ENCODE measurements around the gene DRD5. TPM values are rescaled to one million over a fixed set of nuclear protein-coding genes. Genes with fewer than 3 reads are reported as not detected.
A peak's percentile ranks its signal among the peaks of the same experiment; 100 is the strongest.

The DRD5 gene
- total RNA-seq, 1 donor from 2014 or later: not detected

GRCh38 chr4:9758641-9759317 is 22.7 kb upstream of the DRD5 start:
- Mint-ChIP-seq H3K27me3 (ENCODE audit: low read depth) (peaks cover 22% of the 10 kb centered on the region), H3K4me1 (ENCODE audit: low read depth) (no peaks in the 10 kb centered on the region), H3K36me3 (ENCODE audit: low read depth) (no peaks in the 10 kb centered on the region), H3K4me3 (ENCODE audit: unreplicated experiment) (no peak overlapping the region), H3K27ac (ENCODE audit: unreplicated experiment) (no peak overlapping the region), H3K9me3 (ENCODE audit: low read depth) (no peaks in the 10 kb centered on the region)
- TF ChIP-seq, protein P1, sequence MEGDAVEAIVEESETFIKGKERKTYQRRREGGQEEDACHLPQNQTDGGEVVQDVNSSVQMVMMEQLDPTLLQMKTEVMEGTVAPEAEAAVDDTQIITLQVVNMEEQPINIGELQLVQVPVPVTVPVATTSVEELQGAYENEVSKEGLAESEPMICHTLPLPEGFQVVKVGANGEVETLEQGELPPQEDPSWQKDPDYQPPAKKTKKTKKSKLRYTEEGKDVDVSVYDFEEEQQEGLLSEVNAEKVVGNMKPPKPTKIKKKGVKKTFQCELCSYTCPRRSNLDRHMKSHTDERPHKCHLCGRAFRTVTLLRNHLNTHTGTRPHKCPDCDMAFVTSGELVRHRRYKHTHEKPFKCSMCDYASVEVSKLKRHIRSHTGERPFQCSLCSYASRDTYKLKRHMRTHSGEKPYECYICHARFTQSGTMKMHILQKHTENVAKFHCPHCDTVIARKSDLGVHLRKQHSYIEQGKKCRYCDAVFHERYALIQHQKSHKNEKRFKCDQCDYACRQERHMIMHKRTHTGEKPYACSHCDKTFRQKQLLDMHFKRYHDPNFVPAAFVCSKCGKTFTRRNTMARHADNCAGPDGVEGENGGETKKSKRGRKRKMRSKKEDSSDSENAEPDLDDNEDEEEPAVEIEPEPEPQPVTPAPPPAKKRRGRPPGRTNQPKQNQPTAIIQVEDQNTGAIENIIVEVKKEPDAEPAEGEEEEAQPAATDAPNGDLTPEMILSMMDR (IDR thresholded peaks at IDR 0.05): no peak
- DNase-seq (ENCODE audit: low spot score): no peak

DNA sequence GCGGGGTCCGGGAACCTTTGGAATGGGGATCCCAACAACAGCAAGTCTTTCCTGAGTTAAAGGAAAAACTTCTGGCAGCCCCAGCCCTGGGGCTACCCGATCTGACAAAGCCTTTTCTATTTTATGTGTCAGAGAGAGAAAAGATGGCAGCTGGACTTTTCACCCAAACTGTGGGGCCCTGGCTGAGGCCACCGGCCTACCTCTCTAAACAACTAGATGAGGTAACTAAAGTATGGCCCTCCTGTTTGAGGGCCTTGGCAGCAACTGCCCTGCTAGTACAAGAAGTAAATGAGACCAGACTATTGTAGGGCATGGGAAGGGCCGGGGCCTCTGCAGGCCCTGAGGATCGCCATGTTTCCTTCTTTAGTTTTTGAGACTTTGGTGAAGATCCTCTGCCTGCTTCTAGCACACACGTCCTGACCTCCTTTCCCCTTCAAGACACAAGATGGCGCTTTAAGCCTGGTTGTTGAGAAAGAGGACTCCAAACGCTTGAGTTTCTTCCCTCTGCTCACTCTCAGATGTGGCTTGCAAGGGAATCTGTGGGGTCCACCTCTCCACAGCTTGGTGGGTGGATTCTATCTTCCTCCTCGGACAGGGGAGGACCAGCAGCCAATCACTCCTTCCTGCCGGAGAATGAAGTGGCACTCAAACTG is 18.5 kb upstream of the DRD5 start:
- no peak for DNase-seq (ENCODE audit: low spot score)
- no peak overlapping the region for H3K27ac Mint-ChIP-seq (ENCODE audit: unreplicated experiment)
- no peaks in the 10 kb centered on the region for H3K36me3 Mint-ChIP-seq (ENCODE audit: low read depth)
- H3K9me3 Mint-ChIP-seq (ENCODE audit: low read depth): peaks cover 3% of the 10 kb centered on the region
- H3K4me3 Mint-ChIP-seq (ENCODE audit: unreplicated experiment): no peak overlapping the region
- H3K4me1 Mint-ChIP-seq (ENCODE audit: low read depth): no peaks in the 10 kb centered on the region
- peaks cover 33% of the 10 kb centered on the region for H3K27me3 Mint-ChIP-seq (ENCODE audit: low read depth)
- TF ChIP-seq, protein P1 (IDR thresholded peaks at IDR 0.05): peak; percentile 82

DNA sequence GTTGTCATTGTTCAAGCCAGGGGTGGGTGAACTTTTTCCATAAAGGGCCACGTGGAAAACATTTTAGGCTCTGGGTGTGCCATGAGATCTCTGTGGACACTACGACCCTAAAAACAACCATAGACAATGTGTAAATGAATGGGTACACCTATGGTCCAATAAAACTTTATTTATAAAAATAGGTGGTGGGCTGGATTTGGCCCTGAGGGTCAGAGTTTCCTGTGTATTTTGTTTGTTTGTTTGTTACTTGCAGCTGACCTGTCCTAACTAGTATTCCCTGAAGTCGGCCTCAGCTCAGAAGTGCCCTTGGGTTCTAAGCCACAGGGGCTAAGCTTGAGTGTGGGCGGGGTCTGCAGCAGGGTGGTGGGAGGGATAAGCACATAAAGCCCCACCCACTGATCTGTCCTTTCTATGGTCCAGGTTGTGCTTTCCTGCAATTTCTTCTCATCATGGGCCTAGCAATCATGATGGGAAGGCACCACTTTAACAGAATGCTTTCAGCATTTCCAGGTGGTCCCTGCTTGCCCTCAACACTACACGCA is 17.2 kb upstream of the DRD5 start:
- TF ChIP-seq, protein P1 (IDR thresholded peaks at IDR 0.05): no peak
- DNase-seq (ENCODE audit: low spot score): no peak
- peaks cover 3% of the 10 kb centered on the region for H3K9me3 Mint-ChIP-seq (ENCODE audit: low read depth)
- H3K27me3 Mint-ChIP-seq (ENCODE audit: low read depth): peaks cover 32% of the 10 kb centered on the region
- H3K4me1 Mint-ChIP-seq (ENCODE audit: low read depth): no peaks in the 10 kb centered on the region
- no peak overlapping the region for H3K4me3 Mint-ChIP-seq (ENCODE audit: unreplicated experiment)
- no peak overlapping the region for H3K27ac Mint-ChIP-seq (ENCODE audit: unreplicated experiment)
- no peaks in the 10 kb centered on the region for H3K36me3 Mint-ChIP-seq (ENCODE audit: low read depth)

DNA sequence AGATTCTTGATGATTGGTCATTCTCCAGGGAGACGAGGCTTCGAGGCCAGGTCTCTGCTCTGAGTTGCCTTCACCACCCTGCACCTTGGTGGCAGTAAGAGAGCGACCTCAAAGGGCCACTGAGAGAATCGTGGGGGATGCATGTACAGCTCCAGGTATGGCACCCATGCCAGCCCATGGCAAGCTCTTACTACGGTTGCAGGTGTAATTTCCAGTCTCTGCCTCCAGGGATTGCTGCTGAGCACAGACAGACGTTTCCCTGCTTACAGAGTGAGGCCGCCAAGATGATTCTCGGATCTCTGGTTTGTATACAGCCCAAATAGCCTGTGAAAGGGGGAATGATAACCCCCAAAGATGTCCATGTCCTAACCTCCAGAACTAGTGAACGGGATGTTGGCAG is 16.3 kb upstream of the DRD5 start:
- peaks cover 3% of the 10 kb centered on the region for H3K9me3 Mint-ChIP-seq (ENCODE audit: low read depth)
- no peaks in the 10 kb centered on the region for H3K36me3 Mint-ChIP-seq (ENCODE audit: low read depth)
- TF ChIP-seq, protein P1 (IDR thresholded peaks at IDR 0.05): peak; percentile 54
- H3K4me1 Mint-ChIP-seq (ENCODE audit: low read depth): no peaks in the 10 kb centered on the region
- no peak for DNase-seq (ENCODE audit: low spot score)
- H3K4me3 Mint-ChIP-seq (ENCODE audit: unreplicated experiment): no peak overlapping the region
- no peak overlapping the region for H3K27ac Mint-ChIP-seq (ENCODE audit: unreplicated experiment)
- H3K27me3 Mint-ChIP-seq (ENCODE audit: low read depth): peaks cover 32% of the 10 kb centered on the region

DNA sequence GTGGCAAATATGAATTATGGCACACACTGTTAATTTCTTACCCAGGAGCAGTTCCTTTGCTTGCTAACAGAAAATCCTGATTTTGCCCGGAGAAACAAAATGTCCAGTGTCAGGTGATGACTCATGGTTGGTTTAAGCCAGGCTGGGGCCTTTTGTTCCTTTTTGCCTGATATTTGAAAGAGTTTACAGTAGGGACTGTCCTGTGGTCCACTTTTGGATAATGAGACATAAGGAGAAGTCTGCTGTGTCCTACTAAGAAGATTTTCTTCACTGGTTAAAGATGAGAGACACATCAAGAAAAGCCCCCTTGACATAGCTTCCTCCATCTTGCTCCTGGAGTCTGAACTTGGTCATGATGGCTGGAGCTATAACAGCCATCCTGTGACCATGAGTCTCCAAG is 12.1 kb upstream of the DRD5 start:
- no peak overlapping the region for H3K27ac Mint-ChIP-seq (ENCODE audit: unreplicated experiment)
- H3K36me3 Mint-ChIP-seq (ENCODE audit: low read depth): no peaks in the 10 kb centered on the region
- TF ChIP-seq, protein P1 (IDR thresholded peaks at IDR 0.05): no peak
- peaks cover 3% of the 10 kb centered on the region for H3K9me3 Mint-ChIP-seq (ENCODE audit: low read depth)
- H3K27me3 Mint-ChIP-seq (ENCODE audit: low read depth): peaks cover 42% of the 10 kb centered on the region
- H3K4me1 Mint-ChIP-seq (ENCODE audit: low read depth): no peaks in the 10 kb centered on the region
- H3K4me3 Mint-ChIP-seq (ENCODE audit: unreplicated experiment): no peak overlapping the region
- DNase-seq (ENCODE audit: low spot score): no peak

Data from chondrocyte (in vitro differentiated cells).